OCI-LY7 (cell line): Measurements from ENCODE around the gene FDXR. TPM values are rescaled to one million over a fixed set of nuclear protein-coding genes. Genes with fewer than 3 reads are reported as not detected.
"Not testable (repeated sequence)": the region's sequence is repeated elsewhere in the genome, so short reads cannot be mapped to it uniquely, and the experiment has no call there.

Source experiments
- BruUV-seq: library from RNA; stranded (reverse); fragments of 400-500 nt; replicated peaks from 2 replicates; lab custom pipeline; 2021; lab: Mats Ljungman, UMichigan
- CTCF ChIA-PET: fragments of 300-600 bp; sonication (Branson Sonifier 250); formaldehyde crosslinking; loops from one replicate; lab custom pipeline; 2022; ENCODE audit warnings: antibody characterized with exemption; ENCODE audit not compliant: unreplicated experiment; lab: Charles Lee
- POLR2A ChIA-PET: fragments of 300-600 bp; sonication (Branson Sonifier 250); formaldehyde crosslinking; loops from one replicate; lab custom pipeline; 2022; ENCODE audit warnings: antibody characterized with exemption; lab: Charles Lee
- DNase-seq: peaks from one replicate; pipeline ENCODE4 v3.0.0-alpha.2; 2015; ENCODE audit warnings: low spot score
- H2AFZ ChIP-seq: fragments of 200-600 bp; sonication (generic), shearing (Covaris generic); 2 replicates; pipeline ENCODE4 v1.6.1; 2014; ENCODE audit warnings: mild to moderate bottlenecking, antibody characterized with exemption, low read length, moderate library complexity
- H3K27ac ChIP-seq: fragments of 200-600 bp; sonication (generic); 2 replicates; pipeline ENCODE4 v1.5.1; 2014; ENCODE audit warnings: mixed run types, low read depth, mild to moderate bottlenecking, moderate library complexity, low read length, inconsistent platforms; ENCODE audit not compliant: poor library complexity, severe bottlenecking
- H3K36me3 ChIP-seq: fragments of 200-600 bp; sonication (generic); 2 replicates; pipeline ENCODE4 v1.6.1; 2014; ENCODE audit warnings: mild to moderate bottlenecking, antibody characterized with exemption, low read length, moderate library complexity, mixed read lengths; ENCODE audit not compliant: insufficient read depth
- H3K4me1 ChIP-seq: fragments of 200-600 bp; sonication (generic); 2 replicates; pipeline ENCODE4 v1.5.1; 2014; ENCODE audit warnings: mild to moderate bottlenecking, low read length; ENCODE audit not compliant: insufficient read depth, poor library complexity, severe bottlenecking
- H3K4me2 ChIP-seq: fragments of 200-600 bp; sonication (generic); 2 replicates; pipeline ENCODE4 v1.6.1; 2014; ENCODE audit warnings: mild to moderate bottlenecking, low read length
- H3K4me3 ChIP-seq: fragments of 200-600 bp; sonication (generic); 2 replicates; pipeline ENCODE4 v1.5.1; 2014; ENCODE audit warnings: mild to moderate bottlenecking, low read depth, low read length; ENCODE audit not compliant: poor library complexity, severe bottlenecking
- H3K79me2 ChIP-seq: fragments of 200-600 bp; sonication (generic); 2 replicates; pipeline ENCODE4 v1.6.1; 2016; ENCODE audit warnings: low read depth, mild to moderate bottlenecking, low read length, moderate library complexity, mixed read lengths; ENCODE audit not compliant: insufficient read depth
- H3K9me2 ChIP-seq: fragments of 200-600 bp; sonication (generic); 2 replicates; pipeline ENCODE4 v1.6.1; 2016; ENCODE audit warnings: mild to moderate bottlenecking, low read length, mixed read lengths; ENCODE audit not compliant: insufficient read depth
- H3K9me3 ChIP-seq: fragments of 200-600 bp; sonication (generic); 2 replicates; pipeline ENCODE4 v1.6.1; 2014; ENCODE audit warnings: mild to moderate bottlenecking, mixed run types, low read length, mixed read lengths
- H4K20me1 ChIP-seq: fragments of 200-600 bp; sonication (generic); 2 replicates; pipeline ENCODE4 v1.6.1; 2014; ENCODE audit warnings: mild to moderate bottlenecking, antibody characterized with exemption, low read length, moderate library complexity, mixed read lengths; ENCODE audit not compliant: insufficient read depth
- CTCF ChIP-seq: fragments of 200-600 bp; sonication (generic); conservative IDR thresholded peaks from 2 replicates; pipeline ENCODE4 v1.5.1; 2014; ENCODE audit warnings: mild to moderate bottlenecking, antibody characterized with exemption, low read length, moderate library complexity, mixed read lengths
- EZH2phosphoT487 ChIP-seq: fragments of 200-600 bp; sonication (generic); IDR thresholded peaks from 2 replicates; pipeline ENCODE4 v1.6.1; 2018; ENCODE audit warnings: low read depth, borderline replicate concordance, mild to moderate bottlenecking, mixed run types, antibody characterized with exemption, low read length, moderate library complexity, mixed read lengths
- intact Hi-C: fragments of 100-400 bp; cut with micrococcal nuclease; formaldehyde crosslinking; loops from one replicate; pipeline ENCODE4 v1.10.0; 2022; ENCODE audit not compliant: unreplicated experiment
- total RNA-seq, 2 experiments: library from RNA; depleted of rRNA in 1 of 2; stranded (reverse); fragments of >200 nt in 1 of 2; shearing (Covaris generic) in 1 of 2; gene quantifications; 2 replicates each; pipeline ENCODE4 v1.2.3, GENCODE V29; 2014 to 2022

FDXR gene
- total RNA-seq, 2 experiments from 2014 or later = 12.2 to 18.3 TPM

DNA sequence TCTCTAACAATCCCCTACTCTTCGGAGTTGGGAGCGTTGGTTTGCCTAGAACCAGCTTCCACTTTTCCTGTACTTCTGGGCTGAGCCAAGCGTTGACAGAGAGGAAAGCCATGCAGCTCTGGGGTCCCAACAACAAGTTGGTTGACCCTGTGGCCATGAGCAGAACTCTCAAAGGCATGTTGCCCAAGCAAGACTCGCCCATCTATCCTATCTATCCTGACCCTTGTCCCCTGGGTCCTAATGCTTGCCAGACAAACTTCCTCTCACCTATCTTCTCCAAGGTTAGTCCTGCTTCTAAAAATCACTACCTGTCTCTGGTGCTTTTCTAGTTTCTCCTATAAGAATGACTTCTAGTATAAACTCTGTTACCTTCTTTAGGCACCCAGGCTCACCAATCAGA, 36.3 kb upstream of the FDXR start:
- H3K4me2 ChIP-seq, DNase-seq, H3K9me3 ChIP-seq, H3K79me2 ChIP-seq, intact Hi-C loops, H2AFZ ChIP-seq, CTCF ChIA-PET, H3K4me1 ChIP-seq, H4K20me1 ChIP-seq, POLR2A ChIA-PET, H3K9me2 ChIP-seq, H3K4me3 ChIP-seq, H3K27ac ChIP-seq, BruUV-seq, H3K36me3 ChIP-seq: not testable (repeated sequence)

- Histone ChIP-seq H3K4me1 (no peaks in the 10 kb centered on the region), H3K27ac (no peak overlapping the region), H2AFZ (no peak overlapping the region), H3K9me2 (no peaks in the 10 kb centered on the region), H3K4me3 (no peak overlapping the region), H3K4me2 (no peak overlapping the region), H3K9me3 (no peaks in the 10 kb centered on the region), H3K79me2 (no peaks in the 10 kb centered on the region), H3K36me3 (no peaks in the 10 kb centered on the region), H4K20me1 (no peaks in the 10 kb centered on the region)
- no TSS peak for BruUV-seq
- no peak for TF ChIP-seq CTCF
- no peak for TF ChIP-seq EZH2phosphoT487
- POLR2A ChIA-PET = interaction anchor here (1.8 kb wide), 1 partner anchor 34 kb away, joined by 9 read pairs; the partner anchor contains the start of gene FDXR
- CTCF ChIA-PET = no interaction called here
- intact Hi-C loops = no loop called here
- no peak for DNase-seq
These were observed 34.2 kb upstream of the FDXR start for GRCh38 chr17:74907012-74907411.

DNA sequence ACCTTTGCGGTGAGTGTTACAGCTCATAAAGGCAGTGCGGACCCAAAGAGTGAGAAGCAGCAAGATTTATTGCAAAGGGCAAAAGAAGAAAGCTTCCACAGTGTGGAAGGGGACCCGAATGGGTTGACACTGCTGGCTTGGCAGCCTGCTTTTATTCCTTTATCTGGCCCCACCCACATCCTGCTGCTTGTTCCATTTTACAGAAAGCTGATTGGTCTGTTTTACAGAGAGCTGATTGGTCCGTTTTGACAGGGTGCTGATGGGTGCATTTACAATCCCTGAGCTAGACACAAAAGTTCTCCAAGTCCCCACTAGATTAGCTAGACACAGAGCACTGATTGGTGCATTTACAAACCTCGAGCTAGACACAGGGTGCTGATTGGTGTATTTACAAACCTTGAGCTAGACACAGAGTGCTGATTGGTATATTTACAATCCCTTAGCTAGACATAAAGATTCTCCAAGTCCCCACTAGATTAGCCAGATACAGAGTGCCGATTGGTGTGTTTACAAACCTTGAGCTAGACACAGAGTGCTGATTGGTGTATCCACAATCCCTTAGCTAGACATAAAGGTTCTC, 33.5 kb upstream of the FDXR start:
- H3K9me2 ChIP-seq, H3K9me3 ChIP-seq, BruUV-seq, CTCF ChIA-PET, intact Hi-C loops, H3K79me2 ChIP-seq, H3K4me1 ChIP-seq, H4K20me1 ChIP-seq, H3K4me3 ChIP-seq, H3K4me2 ChIP-seq, H3K27ac ChIP-seq, H2AFZ ChIP-seq, H3K36me3 ChIP-seq: not testable (repeated sequence)
- peak; percentile 45 for DNase-seq
- POLR2A ChIA-PET = interaction anchor here (0.6 to 1.8 kb wide), 2 partner anchors 33 to 167 kb away, joined by 5 to 9 read pairs; partner anchors contain the start of gene FDXR
